HG03521 (cell line): ENCODE data around the gene SYTL2.
"Not testable (repeated sequence)": the region's sequence is repeated elsewhere in the genome, so short reads cannot be mapped to it uniquely, and the experiment has no call there.

Experiments used
- ATAC-seq: cut with Tn5 transposase; IDR thresholded peaks from one replicate; pipeline ENCODE4 v1.9.1; 2021; ENCODE audit warnings: mild to moderate bottlenecking, moderate library complexity; ENCODE audit not compliant: unreplicated experiment

SYTL2 gene, protein sequence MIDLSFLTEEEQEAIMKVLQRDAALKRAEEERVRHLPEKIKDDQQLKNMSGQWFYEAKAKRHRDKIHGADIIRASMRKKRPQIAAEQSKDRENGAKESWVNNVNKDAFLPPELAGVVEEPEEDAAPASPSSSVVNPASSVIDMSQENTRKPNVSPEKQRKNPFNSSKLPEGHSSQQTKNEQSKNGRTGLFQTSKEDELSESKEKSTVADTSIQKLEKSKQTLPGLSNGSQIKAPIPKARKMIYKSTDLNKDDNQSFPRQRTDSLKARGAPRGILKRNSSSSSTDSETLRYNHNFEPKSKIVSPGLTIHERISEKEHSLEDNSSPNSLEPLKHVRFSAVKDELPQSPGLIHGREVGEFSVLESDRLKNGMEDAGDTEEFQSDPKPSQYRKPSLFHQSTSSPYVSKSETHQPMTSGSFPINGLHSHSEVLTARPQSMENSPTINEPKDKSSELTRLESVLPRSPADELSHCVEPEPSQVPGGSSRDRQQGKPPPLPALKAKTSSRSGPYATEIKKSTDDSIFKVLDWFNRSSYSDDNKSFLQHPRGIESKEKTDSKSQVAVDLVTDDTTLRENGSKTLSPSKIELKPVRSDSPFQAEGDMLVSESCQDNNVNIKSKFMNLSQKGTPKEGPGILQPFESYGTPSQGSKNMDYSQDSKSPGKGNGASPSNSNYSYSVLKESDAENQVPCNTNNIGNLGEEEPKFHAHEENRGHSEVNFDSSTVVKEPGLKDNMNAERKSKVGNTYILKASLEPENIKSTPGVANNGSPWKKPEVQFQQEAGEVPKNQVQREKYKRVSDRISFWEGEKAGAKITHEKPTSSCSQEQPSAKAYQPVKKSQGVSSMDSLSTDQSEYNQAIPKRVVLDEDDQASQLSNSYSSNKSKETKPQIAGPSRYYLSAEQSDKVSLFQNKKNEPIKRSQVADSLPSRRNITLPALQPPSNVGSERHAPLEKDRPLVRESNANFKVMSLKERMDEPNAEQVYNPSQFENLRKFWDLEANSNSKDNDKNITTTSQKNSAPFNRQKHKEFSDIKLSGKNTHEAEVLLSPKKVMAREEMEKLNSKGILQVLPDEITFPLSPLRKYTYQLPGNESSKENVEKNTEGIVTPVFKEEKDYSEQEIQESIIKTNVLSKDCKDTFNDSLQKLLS (N-terminal part only)

DNA sequence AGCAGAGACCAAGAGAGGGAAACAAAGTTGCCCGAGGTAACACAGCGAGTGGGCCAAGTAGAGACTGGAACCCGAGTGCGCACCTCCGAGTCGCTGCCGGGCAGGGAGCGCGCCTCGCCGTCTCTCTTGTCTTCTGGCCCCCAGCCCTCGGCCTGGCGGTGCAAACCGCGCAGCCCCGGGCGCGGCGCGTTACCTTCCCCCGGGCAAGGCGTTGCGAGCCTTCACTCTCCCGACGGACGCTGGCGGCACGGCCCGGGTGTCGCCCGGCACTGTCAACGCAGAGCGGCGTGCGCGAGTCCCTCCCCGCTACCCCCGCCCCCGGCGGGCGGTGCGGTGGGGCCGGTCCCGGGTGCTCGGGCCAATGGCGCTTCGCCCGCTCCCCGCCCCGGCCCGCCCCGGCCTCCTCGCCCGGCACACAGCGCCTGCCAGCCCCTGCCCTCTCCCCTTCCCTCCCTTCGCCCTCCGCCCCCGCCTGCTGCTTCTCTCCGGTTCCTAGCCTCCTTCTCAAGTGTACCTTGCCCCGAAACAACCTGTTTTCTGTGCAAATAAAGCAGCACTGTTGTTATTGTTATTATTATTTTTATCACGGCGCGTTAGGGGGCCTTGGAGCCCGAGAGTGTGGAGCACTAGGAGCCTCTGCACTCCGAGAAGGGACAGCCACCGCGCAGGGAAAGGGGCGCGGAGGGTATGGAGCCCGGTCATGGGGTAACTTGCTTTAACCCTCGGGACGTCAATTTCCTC is at the start of gene SYTL2:
Gene SYTL2, minus strand, starts transcription at position 271 of the 741 bp plus-strand sequence. CDS start 53,416 bp downstream, outside the sequence.
- peak; percentile 80 for ATAC-seq

DNA sequence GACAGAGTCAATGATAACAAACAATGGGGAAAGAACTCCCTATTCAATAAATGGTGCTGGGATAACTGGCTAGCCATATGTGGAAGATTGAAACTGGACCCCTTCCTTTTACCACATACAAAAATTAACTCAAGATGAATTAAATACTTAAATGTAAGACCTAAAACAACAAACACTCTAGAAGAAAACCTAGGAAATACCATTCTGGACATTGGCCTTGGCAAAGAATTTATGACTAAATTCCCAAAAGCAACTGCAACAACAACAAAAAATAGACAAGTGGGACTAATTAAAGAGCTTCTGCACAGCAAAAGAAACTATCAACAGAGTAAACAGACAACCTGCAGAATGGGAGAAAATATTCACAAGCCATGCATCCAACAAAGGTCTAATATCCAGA is 48.6 kb upstream of the SYTL2 start:
- ATAC-seq, result not testable (repeated sequence)

DNA sequence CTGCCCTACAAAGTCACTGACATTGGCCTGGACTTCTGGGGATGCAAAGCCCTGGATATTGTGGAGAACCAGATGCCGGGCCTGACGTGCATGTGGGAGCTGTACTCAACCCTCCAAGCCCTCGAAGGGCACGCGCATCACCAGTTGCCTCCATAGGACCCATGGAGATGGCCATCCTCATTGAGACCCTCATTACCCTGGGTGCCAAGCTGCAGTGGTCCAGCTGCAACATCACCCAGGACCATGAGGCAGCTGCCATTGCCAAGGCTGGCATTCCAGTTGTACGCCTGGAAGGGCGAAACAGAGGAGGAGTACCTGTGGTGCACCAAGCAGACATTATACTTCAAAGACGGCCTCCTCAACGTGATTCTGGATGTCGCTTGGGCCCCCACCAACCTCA is 46.2 kb upstream of the SYTL2 start:
- ATAC-seq, result no peak

DNA sequence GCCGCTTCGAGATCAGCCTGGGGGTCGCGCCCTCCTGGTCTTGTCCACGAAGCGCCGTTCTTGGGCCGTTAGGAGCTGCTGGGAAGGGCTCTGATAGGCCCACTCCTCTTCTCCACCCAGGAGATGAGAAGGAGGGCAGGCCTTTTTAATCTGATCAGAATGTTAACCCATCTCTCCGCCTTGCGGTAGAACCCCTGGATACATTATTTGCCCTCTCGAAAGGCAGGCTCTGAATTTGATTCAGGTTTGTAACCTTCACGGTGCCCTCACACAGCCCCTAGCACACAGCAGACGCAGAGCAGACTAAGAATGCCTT is 44.4 kb upstream of the SYTL2 start, which contains the start of gene CCDC83:
Gene CCDC83, plus strand, starts transcription at position 43 of the 316 bp plus-strand sequence. CDS start 9,741 bp downstream, outside the sequence.
- ATAC-seq, result no peak

DNA sequence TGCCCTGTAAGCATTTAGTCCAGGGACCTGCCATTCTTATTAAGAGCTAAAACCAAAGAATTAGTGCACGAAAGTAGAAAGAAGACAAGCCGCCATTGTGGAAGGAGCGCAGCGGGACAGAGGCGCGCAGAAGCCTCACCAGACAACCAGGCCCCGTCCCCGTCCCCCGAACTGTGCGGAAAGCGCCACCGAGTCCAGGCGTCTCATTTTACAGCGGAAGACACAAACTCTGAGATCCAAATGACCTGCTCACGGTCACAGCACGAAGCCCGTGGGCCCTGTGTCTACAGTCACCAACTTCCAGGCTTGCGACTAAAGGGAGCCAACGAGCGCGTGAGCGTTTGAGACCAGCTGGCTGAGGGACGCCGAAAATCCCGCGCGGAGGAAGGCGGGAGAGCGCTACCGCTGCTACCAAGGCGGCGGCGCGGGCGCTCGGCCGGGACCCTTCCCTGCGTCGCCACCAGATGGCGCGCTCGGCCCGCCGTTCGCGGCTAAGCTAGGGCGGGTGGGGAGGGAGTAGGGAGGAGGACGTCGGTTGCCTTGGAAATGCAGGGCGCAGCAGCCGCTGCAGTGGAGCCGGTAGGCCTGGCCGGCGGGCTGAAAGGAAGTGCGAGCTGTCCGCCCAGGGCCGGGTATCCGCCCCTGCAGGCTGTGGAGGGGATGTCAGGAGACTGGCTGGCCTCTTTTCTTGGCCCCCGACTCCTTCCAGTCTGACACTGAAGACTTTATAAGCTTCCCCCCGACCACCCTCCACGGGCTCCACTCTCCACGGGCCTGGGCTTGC is 43.8 kb upstream of the SYTL2 start:
- ATAC-seq, result peak; percentile 99

DNA sequence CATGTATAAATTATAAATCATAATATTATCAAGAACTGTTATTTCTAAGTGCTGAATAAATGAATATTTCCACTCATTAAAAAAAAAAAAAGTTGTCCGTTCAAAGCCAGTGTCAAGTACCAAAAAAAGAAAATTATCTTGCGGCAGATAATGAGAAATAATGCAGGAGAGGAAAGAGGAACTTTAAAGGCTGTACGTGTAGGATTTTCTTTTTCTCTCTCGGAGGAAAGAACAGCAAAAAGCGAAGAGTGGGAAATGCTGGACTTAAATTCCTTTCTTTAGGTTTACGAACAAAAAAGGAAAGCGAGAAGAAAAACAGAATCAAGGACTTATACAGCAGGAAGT is 43.2 kb upstream of the SYTL2 start:
- no peak for ATAC-seq

DNA sequence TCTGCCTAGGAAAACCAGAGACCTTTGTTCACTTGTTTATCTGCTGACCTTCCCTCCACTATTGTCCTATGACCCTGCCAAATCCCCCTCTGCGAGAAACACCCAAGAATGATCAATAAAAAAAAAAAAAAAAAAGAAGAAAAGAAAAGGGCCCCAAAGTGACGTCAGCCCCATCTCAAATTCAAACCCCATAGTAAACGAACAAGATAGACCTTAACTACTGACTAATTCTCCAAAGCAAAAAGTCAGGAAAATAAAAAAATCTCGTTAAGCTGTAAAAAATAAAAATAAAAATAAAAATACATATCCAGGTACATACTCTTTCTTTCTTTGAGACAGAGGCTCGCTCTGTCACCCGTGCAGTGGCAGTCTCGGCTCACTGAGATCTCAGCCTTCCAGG is 42.6 kb upstream of the SYTL2 start:
- not testable (repeated sequence) for ATAC-seq

DNA sequence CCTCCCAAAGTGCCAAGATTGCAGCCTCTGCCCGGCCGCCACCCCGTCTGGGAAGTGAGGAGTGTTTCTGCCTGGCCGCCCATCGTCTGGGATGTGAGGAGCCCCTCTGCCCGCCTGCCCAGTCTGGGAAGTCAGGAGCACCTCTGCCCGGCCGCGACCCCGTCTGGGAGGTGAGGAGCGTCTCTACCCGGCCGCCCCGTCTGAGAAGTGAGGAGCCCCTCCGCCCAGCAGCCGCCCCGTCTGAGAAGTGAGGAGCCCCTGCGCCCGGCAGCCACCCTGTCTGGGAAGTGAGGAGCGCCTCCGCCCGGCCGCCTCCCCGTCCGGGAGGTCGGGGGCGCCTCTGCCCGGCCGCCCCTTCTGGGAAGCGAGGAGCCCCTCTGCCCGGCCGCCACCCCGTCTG is 41.8 kb upstream of the SYTL2 start:
- ATAC-seq, result not testable (repeated sequence)

DNA sequence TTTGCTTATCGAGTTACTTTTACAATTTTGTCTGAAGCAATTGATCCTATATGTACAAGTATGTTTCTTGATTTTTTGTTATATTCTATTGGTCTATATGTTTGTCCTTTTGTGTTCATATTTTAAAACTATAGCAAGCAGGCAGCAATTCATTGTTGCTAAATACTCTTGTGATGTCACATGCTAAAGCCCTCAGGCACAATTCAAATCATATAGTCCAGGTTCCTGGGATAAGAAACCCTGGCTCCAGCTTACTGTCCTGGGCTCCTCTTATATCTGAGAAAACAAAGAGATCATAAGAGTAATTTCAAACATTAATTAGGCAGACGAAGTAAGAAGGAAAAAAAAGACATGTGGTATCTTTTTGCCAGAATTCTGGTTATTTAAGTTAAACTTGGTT is 37.6 kb upstream of the SYTL2 start:
- no peak for ATAC-seq

DNA sequence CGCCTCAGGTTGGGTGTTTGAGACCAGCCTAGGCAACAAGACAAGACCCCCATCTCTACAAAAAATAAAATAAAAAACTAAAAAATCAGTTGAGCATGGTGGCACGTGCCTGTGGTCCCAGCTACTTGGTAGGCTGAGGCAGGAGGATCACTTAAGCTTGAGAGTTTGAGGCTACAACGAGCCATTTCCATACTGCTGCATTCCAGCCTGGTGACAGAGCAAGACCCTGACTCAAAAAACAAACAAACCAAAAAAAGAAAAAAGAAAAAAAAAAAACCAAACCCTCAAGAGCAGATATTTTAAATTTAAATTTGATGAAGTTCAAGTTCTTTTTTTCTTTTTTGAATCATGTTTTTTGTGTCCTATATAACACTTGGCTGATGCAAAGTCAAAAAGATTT is 37.1 kb upstream of the SYTL2 start:
- no peak for ATAC-seq

DNA sequence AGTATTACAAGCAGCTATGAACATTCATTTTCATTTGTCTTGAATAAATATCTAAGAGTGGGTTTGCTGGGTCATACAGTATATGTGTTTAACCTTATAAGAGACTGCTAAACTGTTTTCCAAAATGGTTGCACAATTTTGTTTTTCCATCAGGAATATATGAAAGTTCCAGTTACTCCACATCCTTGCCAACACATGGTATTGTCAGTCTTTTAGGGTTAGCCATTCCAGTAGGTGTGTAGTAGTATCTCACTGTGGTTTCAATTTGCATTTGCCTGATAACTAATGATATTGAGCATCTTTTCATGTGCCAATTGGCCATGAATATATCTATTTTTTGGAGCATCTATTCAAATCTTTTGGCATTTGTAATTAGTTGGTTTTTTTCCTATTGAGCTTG is 36.5 kb upstream of the SYTL2 start:
- ATAC-seq, result no peak

DNA sequence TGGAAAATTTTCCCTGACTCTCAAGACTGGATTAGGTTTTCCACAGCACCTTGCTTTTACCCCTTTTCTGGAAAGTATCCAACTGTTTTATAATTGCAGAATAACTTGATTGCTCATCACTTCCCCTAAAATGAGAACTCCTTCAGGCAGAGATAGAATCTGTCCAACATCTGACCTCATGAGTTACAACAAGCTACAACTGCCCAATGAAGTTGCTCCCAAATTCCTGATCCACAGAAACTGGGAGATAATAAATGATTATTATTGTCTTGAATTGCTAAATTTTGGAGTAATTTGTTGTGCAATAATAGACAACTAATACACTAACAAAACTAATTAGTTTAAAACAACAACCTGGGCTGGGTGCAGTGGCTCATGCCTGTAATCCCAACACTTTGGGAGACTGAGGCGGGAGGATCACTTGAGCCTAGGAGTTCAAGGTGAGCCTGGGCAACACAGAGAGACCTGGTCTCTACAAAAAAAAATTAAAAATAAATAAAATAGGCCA is 34.2 kb upstream of the SYTL2 start:
- ATAC-seq, result no peak

DNA sequence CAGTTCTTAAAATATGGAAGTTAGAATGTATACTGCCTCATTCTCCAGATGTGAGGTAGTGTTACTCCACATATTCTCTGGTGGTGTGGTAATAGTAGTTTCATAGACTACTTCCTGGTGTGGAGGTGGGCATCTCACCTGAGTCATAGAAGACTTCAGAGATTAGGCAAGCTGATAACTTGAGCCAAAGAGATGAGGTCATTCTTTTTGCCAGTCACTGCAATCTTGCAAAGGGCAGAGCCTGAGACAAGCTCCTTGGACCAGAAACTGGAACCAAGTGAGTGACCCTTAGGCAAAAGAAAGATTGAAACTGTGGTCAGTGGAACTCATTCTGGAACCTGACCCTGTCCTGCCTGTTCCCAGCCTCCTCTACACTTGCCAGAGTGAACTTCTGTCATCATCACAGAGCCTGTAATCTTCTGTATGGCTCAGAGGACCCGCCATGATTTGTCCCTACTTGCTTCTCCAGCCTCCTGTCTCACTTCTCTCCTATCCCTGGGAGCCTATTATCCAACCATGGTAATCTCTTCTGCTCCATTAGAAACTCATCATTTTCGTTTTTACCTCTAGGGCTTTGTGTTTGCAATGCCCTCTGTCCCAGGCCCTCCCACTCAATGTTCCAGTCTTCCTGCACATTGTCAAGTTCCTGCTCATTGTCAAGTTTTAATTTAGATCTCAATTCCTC is 33.6 kb upstream of the SYTL2 start:
- ATAC-seq, result no peak

DNA sequence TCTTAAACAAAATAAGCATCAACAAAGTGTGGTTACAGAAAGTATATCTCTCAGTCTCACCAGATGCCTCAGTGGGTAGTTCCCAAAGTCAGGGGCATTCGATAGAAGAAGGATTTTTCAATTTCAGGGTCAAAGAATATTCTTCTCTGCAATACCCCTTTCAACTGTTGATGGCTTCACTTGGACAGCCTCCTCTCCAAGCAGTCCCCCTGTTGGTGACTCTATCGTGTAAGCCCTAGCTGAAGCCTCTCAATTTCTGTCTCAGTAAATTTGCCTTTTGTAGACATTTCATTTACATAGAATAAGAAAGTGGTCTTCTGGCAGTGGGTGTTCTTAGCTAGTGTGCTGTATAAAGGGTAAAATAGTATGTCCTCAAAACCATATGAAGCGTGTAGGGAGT is 33.0 kb upstream of the SYTL2 start:
- no peak for ATAC-seq

DNA sequence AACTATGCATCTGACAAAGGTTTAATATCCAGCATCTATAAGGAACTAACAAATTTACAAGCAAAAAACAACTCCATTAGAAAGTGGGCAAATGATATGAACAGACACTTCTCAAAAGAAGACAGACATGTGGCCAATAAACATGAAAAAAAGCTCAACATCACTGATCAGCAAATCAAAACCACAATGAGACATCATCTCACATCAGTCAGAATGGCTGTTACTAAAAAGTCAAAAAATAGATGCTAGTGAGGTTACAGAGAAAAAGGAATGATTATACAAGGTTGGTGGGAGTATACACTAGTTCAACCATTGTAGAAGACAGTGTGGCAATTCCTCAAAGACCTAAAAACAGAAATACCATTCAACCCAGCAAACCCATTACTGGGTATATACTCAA is 30.0 kb upstream of the SYTL2 start:
- ATAC-seq, result not testable (repeated sequence)

DNA sequence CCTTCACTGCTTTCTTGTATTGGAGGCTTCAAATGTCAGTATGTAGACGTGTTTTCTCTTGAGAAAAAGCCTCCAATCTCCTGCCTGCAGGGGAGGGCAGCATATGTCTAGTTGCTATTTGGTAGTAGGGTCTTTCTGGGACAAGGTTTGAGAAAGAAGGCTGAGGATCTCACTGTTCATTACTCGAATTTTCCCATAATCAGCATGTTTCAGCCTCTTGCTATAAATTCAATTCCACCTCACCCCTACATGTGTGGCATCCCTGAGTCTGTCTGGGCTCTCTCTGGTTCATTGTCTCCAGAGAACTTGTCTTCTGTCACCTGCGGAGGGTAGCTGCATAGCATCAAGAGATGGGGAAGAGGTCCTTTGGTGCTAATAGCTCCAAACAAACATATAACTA is 24.8 kb upstream of the SYTL2 start:
- no peak for ATAC-seq

DNA sequence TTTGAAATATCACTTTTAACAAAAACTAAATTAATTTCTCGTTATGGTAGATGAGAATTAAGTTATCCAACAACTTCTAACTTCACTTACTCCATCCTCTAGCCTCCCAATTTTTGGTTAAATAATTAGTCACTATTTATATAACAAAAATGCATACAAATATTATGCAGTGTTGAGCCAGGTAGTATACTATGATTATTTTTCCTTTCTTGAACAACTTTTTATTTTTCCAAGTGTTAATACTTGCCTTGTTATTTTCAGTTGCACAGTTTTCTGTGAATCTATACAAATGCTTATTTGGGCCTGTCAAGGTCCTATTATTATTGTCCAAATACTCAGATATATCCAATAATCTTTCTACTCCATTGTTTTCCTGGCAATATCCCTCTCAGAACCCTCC is 24.3 kb upstream of the SYTL2 start:
- ATAC-seq, result no peak

DNA sequence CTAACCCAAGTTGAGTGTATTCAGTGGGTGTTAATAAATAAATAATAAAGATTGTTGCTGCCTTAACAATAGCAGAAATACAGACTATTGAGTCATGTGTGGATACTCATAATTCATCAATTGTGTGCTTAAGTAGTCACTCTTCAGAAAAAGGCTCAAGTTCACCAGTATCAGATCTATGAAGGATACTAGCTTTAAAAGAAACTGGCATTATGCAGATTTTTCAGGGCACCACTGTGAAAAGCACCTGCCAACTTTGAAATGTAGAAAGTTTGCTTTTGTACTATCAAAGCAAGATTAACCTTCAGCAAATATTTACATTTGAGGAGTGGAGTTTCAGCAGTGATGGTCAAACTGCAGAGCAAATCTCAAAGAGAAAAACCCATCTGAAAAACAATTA is 20.1 kb upstream of the SYTL2 start:
- no peak for ATAC-seq

DNA sequence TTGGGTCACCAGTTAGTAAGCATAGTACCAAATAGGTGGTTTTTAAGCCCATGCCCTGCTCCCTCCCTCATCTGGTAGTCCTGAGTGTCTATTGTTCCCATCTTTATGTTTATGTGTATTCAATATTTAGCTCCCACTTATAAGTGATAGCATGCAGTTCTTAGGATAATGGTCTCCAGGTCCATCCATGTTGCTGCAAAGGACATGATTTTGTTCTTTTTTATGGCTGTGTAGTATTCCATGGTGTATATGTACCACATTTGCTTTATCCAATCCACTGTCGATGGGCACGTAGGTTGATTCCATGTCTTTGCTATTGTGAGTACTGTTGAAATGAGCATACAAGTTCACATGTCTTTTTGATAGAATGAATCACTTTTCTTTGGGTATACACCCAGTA is 18.2 kb upstream of the SYTL2 start:
- no peak for ATAC-seq
